Osteocyte (in vitro differentiated cells): Measurements from ENCODE around the gene NIN. TPM values are rescaled to one million over a fixed set of nuclear protein-coding genes. Genes with fewer than 3 reads are reported as not detected.
"Not testable (repeated sequence)": the region's sequence is repeated elsewhere in the genome, so short reads cannot be mapped to it uniquely, and the experiment has no call there.

ENCODE experiments used
- DNase-seq: peaks from one replicate; pipeline ENCODE4 v3.0.0; 2021; ENCODE audit warnings: mixed read lengths; ENCODE audit not compliant: unreplicated experiment; ENCODE audit errors: extremely low spot score
- H3K27ac Mint-ChIP-seq: one replicate; pipeline ENCODE4 v1.8.0; 2021; ENCODE audit warnings: mild to moderate bottlenecking, mixed read lengths; ENCODE audit not compliant: unreplicated experiment
- H3K27me3 Mint-ChIP-seq: one replicate; pipeline ENCODE4 v1.8.0; 2021; ENCODE audit warnings: mixed read lengths; ENCODE audit not compliant: unreplicated experiment
- H3K36me3 Mint-ChIP-seq: one replicate; pipeline ENCODE4 v1.8.0; 2021; ENCODE audit warnings: mixed read lengths; ENCODE audit not compliant: unreplicated experiment
- H3K4me1 Mint-ChIP-seq: one replicate; pipeline ENCODE4 v1.8.0; 2021; ENCODE audit warnings: mixed read lengths; ENCODE audit not compliant: unreplicated experiment
- H3K4me3 Mint-ChIP-seq: one replicate; pipeline ENCODE4 v1.8.0; 2021; ENCODE audit warnings: mild to moderate bottlenecking, moderate library complexity, mixed read lengths; ENCODE audit not compliant: unreplicated experiment
- H3K9me3 Mint-ChIP-seq: one replicate; pipeline ENCODE4 v1.8.0; 2021; ENCODE audit warnings: mixed read lengths; ENCODE audit not compliant: unreplicated experiment
- CTCF ChIP-seq: fragments of 200-600 bp; sonication (generic); IDR thresholded peaks from 2 replicates; pipeline ENCODE4 v1.5.0; 2021; ENCODE audit warnings: antibody characterized with exemption, mild to moderate bottlenecking, moderate library complexity
- total RNA-seq: library from RNA; stranded (reverse); gene quantifications from 2 replicates; pipeline ENCODE4 v1.2.1, GENCODE V29; 2021

The NIN gene
- total RNA-seq, 1 donor from 2014 or later, result 50.2 TPM

DNA sequence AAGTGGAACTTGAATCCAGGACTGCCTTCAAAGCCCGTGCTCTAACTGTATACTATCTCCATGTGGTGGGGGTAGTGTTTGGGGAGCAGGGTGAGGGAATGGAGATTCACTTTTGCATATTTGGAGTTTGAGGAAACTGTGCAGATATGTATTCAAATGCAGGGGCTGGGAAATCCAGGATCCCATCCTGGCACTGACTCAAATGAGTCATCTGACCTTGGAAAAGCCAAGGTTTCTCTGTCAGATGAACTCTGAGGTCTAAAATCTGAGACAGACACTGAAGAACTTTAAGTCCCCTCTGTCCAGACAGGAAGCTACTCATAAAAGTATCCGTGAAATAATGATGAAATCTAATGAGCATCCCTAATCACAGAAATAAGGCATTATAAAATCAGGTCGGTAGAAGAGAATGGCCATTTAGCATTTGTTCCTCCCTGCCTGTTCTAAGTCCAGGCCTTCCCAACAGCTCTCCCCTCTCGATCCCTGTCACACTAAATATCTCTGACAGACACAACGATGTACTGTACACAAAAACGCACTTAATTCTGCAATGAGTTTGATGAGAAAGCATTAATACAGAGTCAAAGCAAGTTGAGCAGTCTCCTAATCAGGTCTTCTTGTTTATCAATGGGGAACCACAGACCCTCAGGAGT is 14.4 kb downstream of the NIN start:
- no peak for TF ChIP-seq CTCF
- peaks cover 16% of the 10 kb centered on the region for H3K4me1 Mint-ChIP-seq
- no peak for DNase-seq
- H3K4me3 Mint-ChIP-seq, result no peak overlapping the region
- H3K36me3 Mint-ChIP-seq, result peaks cover 23% of the 10 kb centered on the region
- H3K27me3 Mint-ChIP-seq, result no peaks in the 10 kb centered on the region
- H3K9me3 Mint-ChIP-seq, result peaks cover 10% of the 10 kb centered on the region
- H3K27ac Mint-ChIP-seq, result peak overlapping the region; percentile 68

DNA sequence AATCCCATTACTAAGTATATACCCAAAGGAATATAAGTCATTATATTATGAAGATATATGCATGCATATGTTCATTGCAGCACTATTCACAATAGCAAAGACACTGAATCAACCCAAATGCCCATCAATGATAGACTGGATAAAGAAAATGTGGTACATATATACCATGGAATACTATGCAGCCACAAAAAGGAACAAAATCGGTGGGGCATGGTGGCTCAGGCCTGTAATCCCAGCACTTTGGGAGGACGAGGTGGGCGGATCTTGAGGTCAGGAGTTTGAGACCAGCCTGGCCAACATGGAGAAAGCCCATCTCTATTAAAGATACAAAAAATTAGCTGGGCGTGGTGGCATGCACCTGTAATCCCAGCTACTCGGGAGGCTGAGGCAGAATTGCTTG is 15.4 kb downstream of the NIN start:
- H3K4me3 Mint-ChIP-seq, H3K27ac Mint-ChIP-seq, H3K27me3 Mint-ChIP-seq, H3K9me3 Mint-ChIP-seq, DNase-seq: not testable (repeated sequence)
- peaks cover 20% of the 10 kb centered on the region for H3K36me3 Mint-ChIP-seq
- peaks cover 16% of the 10 kb centered on the region for H3K4me1 Mint-ChIP-seq

GRCh38 chr14:50815058-50815457 is 15.9 kb downstream of the NIN start:
- Mint-ChIP-seq H3K4me1 (peaks cover 16% of the 10 kb centered on the region), H3K36me3 (peaks cover 15% of the 10 kb centered on the region)
- not testable (repeated sequence) for H3K27ac Mint-ChIP-seq, H3K9me3 Mint-ChIP-seq, H3K4me3 Mint-ChIP-seq, DNase-seq, H3K27me3 Mint-ChIP-seq

- no peaks in the 10 kb centered on the region for H3K27me3 Mint-ChIP-seq
- DNase-seq, result no peak
- peaks cover 16% of the 10 kb centered on the region for H3K4me1 Mint-ChIP-seq
- H3K27ac Mint-ChIP-seq, result no peak overlapping the region
- H3K9me3 Mint-ChIP-seq, result peaks cover 10% of the 10 kb centered on the region
- no peak overlapping the region for H3K4me3 Mint-ChIP-seq
- TF ChIP-seq CTCF, result no peak
- H3K36me3 Mint-ChIP-seq, result peaks cover 17% of the 10 kb centered on the region
These were observed 16.8 kb downstream of the NIN start for GRCh38 chr14:50814161-50814560.

DNA sequence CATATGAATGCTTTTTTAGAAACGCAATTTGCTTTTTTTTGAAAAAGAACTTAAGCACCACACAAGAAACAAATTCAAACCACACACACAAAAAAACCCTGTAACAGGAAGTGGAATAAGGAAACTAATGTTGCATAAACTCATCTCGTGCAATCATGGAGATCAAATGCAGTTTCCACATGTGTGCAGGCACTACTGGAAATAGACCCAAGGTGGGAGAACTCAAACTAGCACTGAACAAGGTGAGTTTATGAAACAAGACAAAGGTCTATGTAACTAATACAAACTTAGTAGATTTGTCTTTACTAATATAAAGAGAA is 17.5 kb downstream of the NIN start:
- peaks cover 17% of the 10 kb centered on the region for H3K36me3 Mint-ChIP-seq
- peaks cover 10% of the 10 kb centered on the region for H3K9me3 Mint-ChIP-seq
- H3K4me3 Mint-ChIP-seq, result no peak overlapping the region
- H3K27me3 Mint-ChIP-seq, result no peaks in the 10 kb centered on the region
- TF ChIP-seq CTCF, result no peak
- no peak for DNase-seq
- H3K4me1 Mint-ChIP-seq, result peaks cover 16% of the 10 kb centered on the region
- H3K27ac Mint-ChIP-seq, result no peak overlapping the region

- no peak for TF ChIP-seq CTCF
- peaks cover 16% of the 10 kb centered on the region for H3K4me1 Mint-ChIP-seq
- H3K9me3 Mint-ChIP-seq, result peaks cover 10% of the 10 kb centered on the region
- no peak overlapping the region for H3K27ac Mint-ChIP-seq
- DNase-seq, result no peak
- H3K4me3 Mint-ChIP-seq, result no peak overlapping the region
- no peaks in the 10 kb centered on the region for H3K27me3 Mint-ChIP-seq
- peaks cover 17% of the 10 kb centered on the region for H3K36me3 Mint-ChIP-seq
These were observed 18.0 kb downstream of the NIN start for GRCh38 chr14:50812856-50813543.
